NCI-H2196 (cell line): ENCODE results near the gene TMEM213.

Experiments used
- DNase-seq: peaks from one replicate; lab custom pipeline; 2025; ENCODE audit not compliant: unreplicated experiment; lab: John Stamatoyannopoulos, UW

Gene TMEM213

DNA sequence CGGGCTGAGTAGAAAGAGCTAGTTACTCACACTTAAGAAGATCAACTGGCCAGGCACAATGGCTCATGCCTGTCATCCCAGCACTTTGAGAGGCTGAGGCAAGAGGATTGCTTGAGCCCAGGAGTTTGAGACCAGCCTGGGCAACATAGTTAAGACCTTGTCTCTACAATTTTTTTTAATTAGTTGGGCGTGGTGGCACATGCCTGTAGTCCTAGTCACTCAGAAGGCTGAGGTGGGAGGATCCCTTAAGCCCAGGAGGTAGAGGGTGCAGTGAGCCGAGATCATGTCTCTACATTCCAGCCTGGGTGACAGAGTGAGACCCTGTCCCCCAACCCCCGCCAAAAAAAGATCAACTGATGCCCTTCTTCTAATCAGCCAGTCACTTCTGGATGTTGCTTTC is 74.8 kb downstream of the TMEM213 start:
- no peak for DNase-seq

DNA sequence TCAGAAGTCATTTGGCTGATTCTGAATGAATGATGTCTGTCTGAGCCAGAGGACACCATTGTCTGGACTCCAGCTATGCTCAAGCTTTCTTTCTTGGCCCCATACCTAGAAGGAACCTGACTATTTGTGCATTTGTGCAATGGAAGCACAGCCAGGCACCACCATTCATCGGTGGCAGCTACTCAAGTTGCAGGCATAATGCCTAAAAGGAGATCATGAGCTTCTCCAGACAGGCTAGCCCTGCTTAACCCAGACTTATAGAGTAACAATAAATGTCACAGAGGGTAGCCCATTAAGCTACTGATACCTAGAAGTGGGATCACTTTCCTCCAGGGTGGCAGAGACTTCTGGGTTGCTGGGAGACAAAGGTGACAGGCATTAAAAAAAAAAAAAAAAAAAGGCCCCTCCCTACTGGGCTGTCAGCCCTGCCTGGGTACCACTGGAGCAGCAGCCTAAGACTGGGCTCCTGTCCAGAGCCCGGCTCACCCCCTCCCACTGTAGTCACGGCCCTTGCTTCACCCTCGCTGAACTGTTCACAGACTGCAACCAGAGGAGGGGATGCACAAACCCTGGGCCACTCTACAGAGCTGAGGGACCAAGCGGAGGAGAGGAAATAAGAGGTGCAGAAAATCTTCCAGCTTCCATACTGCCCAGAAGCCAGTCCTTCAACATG is 75.6 kb downstream of the TMEM213 start:
- DNase-seq = no peak

DNA sequence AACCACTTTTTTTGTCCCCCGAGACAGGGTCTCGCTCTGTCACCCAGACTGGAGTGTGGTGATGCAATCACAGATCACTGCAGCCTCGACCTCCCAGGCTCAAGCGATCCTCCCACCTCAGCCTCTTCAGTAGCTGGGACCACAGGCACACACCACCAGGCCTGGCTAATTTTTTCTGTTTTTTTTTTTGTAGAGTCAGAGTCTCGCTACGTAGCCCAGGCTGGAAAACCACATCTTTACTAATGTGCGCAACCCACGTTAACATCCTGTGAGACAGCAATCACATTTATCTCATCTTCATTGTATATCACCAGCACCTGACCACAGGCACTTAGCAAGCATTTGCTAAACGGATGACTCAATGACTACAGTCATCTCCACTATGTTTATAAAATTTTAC is 78.0 kb downstream of the TMEM213 start:
- no peak for DNase-seq

DNA sequence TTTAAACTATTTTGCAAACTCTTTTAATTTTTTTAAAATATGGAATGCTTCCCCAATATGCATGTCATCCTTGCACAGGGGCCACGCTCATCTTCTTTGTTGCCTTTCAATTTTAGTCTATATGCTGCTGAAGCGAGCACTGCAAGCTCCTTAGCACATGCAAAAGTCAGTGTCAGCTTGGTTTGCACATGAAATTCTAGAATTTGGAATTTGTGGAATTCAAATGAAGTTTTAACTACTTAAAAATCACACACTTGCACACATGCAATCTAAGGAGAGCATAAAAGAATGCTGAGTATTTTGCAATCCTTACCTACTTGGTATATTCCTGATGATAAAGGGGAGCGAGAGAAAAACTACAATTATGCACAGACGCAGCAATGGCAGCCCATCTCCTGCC is 78.5 kb downstream of the TMEM213 start:
- DNase-seq = no peak

DNA sequence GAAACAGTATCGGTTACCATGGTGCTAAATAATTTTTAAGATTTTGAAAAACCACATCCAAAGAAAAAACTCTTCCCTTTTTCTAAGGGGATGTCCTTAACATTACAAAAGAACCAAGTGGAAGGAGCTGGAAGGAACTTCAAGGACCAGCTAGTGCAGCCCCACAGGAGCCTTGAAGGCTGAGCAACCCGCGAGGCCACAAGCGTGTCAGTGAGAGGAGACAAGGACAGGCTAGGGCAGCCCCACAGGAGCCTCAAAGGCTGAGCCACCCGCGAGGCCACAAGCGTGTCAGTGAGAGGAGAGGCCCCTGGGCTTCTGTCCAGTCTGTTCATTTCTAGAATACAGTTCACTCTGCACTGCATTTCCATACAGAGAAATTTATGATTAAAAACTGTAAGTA is 80.3 kb downstream of the TMEM213 start:
- DNase-seq = no peak

DNA sequence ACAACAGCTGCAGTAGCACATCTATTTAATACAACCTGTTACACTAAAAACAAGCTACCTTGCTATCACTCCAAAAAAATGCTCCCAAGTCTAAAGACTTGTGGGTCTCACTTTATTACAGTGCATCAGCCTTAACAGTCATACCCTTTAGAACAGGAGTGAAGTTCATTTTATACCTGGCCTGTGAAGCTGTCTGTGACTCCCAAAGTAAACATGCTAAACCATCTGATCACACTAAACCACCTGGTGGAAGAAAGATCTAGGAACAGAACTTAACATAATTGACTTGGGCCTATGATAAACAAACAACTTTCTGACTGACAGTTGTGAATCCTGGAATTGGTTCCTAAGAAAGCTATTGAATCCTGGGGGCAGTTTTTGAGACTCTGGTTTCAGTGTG is 81.1 kb downstream of the TMEM213 start:
- no peak for DNase-seq

DNA sequence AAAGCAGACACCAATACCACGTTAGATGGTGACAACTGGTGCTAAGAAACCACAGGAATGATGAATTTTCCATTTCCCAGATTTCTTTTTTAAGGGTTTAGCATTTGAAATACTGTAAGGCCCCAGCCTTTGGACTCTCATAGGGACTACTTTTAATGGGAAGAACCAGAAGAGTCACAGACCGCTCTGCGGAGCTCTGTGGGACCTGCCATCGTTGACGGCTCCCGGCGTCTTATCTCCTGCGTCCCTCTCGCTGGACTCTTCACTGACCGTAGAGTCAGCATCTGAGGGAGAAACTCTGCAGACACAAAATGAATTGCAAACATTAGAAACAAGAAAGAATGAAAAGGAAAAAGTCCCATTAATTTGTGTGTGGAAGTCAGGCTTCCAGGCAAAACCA is 81.6 kb downstream of the TMEM213 start:
- no peak for DNase-seq

DNA sequence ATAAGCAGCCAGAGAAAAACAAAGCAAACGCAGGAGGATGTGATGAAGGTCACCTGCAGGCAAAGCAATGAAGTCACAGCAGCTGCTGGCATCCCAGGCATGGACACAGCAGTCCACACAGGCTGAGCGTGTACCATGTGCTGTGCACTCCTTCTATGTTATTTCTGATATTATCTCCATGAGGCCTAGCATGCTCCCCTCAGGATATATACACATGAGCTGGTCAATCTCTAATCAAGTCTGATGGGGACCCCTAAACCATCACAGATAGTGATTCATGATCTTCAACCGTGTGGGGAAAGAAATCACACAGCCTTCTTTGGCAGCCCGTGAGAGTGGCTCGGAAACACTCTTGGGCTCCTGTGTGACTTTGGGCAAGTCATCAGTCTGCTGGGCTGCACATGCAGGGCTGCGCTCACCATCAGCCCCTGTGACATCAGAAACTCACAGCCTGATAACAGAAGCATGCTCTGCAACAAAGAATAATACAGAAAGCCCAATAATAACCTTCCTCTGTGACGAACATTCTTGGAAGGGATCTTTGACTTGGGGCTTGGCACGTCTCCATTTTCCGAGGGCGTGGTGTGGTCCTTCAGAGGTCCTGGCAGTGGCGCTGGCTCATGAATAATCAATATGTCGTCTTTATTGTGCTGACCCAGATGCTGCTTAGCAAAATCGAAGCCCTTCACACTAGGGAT is 83.2 kb downstream of the TMEM213 start:
- no peak for DNase-seq

DNA sequence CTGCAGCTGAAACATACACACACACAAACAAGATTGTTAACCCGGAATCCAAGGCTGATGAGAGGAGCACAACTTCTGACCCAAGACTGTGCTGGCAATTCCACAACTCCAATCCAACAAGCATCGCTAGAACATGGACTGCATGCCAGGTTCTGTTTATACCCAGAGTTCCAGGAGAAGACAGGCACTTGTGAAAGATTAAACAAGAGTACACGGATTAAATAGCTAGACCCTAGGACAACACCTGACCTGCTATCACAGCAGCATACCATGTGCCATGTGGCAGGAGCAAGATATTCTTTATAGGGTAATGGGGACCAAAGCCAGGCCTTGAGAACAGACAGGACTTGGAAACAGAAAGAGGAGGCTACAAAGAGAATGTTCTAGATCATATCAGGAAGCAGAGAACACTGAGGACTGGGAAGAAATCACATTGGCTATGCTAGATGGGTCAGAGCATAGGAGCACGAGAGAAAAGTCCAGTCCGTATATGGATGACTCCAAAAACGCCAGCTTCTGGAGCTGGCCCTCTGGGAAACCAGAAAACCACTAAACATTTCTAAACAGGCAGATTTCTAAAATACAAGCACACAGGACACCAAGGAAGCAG is 83.9 kb downstream of the TMEM213 start:
- no peak for DNase-seq

DNA sequence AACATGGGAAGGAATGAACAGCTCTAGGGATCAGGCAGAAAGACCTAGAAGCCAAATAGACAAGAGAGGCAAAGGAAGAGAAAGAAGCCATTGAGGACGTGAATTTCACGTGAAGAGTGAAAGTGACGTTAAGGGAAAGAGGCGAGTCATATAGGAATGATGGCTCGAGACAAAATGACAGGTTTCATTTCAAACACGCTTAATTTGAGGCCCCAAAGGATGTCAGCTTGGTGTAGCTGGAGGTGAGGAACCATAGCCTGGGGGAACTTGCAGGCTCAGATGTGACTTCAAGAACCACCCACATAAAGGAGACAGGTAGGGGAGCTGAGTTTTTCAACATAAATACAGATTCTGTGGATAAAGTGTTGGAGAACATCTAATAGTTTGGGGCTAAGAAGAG is 84.5 kb downstream of the TMEM213 start:
- no peak for DNase-seq

DNA sequence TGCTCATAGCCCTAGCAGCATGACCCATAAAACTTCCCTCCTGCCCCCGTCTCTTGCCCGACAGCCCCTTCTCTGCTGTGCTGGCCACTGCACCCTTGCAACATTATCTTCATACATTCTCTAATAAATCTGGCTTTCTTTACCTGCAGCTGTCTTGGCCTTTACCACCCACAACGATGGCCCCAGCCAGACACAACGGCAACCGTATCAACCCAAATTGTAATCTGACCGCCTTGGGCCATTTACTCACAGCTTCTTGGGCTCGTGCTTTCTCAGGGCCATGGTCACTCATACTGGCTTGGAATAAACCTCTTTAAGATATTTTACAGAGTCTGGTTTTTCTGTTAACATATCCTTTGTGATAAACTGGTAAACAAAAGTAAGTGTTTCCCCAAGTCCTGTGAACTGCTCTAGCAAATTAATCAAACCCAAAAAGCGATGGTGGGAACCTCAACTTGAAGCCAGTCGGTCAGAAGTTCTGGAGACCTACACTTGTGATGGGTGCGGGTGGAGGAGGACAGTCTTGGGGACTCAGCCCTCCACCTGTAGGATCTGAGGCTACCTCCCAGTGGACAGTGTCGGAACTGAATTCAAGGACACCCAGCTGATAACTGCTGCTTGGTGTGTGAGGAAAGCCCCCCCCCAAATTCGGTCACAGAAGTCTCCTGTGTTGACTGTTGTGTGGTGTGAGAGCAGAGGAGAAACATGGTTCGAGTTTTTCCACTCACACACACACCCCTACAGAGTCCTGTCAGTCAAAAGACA is 87.8 kb downstream of the TMEM213 start:
- no peak for DNase-seq

DNA sequence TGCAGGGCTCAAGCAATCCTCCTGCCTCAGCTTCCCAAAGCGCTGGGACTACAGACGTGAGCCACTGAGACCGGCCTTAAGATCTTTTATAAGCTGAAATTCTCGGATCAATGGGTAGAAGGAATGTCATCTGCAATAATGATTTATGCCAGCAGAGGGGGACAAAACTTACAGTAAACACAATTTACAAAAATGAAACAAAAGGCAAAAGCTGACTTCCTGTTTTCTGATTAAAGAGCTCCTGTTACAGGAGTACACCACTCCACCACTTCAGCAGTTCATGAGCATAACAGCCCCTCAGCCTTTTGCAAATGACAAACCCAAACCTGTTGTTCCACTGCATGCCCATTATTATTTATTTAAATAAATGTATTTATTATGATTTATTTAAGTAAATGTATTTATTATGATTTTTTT is 88.7 kb downstream of the TMEM213 start:
- peak; percentile 77 for DNase-seq

DNA sequence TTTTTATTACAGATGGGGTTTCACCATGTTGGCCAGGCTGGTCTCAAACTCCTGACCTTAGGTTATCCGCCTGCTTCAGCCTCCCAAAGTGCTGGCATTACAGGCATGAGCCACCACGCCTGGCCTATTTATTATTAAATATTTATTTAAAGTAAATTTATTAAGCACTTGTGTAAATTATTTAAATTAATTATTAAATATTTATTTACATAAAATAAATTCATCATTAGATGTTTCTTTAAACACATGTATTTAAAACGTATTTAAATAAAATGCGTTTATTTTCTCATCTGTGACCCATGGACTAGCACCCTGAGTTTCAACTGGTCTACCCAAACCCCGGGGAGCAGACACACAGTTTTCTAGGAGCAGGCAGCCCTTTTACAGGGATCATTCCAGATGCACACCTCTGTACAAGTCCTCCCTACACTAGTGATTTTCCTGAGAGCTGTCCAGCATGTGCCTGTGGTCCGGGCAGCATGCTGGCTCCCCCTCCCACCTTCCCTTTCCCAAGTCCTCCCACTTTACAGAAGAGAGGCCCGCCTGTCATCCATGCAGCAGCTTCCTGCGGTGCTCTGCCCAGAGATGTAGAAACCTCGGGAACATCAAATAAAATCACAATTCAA is 89.4 kb downstream of the TMEM213 start:
- no peak for DNase-seq
